ENCODE data around the gene NUAK2.
"Not testable (repeated sequence)": the region's sequence is repeated elsewhere in the genome, so short reads cannot be mapped to it uniquely, and the experiment has no call there.

NUAK2 gene

GRCh38 chr1:205321162-205321958, at the start of gene NUAK2:
TSS of gene NUAK2 (minus strand) at chr1:205321745. CDS start at chr1:205321628, 117 bp downstream.
- H3K4me3 ChIP-seq (ENCODE audit: low read depth, low read length), result peak within 1 kb of the TSS; percentile 84
- TF ChIP-seq CTCF (IDR thresholded peaks at IDR 0.05; ENCODE audit: control insufficient read depth, extremely low read depth, insufficient read depth), result peak; percentile 38
- DNase-seq (ENCODE audit: low read depth), result peak; percentile 75

- no peak overlapping the region for H3K4me3 ChIP-seq (ENCODE audit: low read depth, low read length)
- TF ChIP-seq CTCF (IDR thresholded peaks at IDR 0.05; ENCODE audit: control insufficient read depth, extremely low read depth, insufficient read depth), result no peak
- DNase-seq (ENCODE audit: low read depth), result peak; percentile 88
These were observed 49.2 kb upstream of the NUAK2 start for GRCh38 chr1:205370780-205371179.

GRCh38 chr1:205369701-205370123, 48.2 kb upstream of the NUAK2 start:
- no peak for TF ChIP-seq CTCF (IDR thresholded peaks at IDR 0.05; ENCODE audit: control insufficient read depth, extremely low read depth, insufficient read depth)
- no peak overlapping the region for H3K4me3 ChIP-seq (ENCODE audit: low read depth, low read length)
- DNase-seq (ENCODE audit: low read depth), result no peak

- no peak for DNase-seq (ENCODE audit: low read depth)
- no peak overlapping the region for H3K4me3 ChIP-seq (ENCODE audit: low read depth, low read length)
- TF ChIP-seq CTCF (IDR thresholded peaks at IDR 0.05; ENCODE audit: control insufficient read depth, extremely low read depth, insufficient read depth), result no peak
These were observed 46.9 kb upstream of the NUAK2 start for GRCh38 chr1:205368478-205368877.

GRCh38 chr1:205365945-205366463, 44.5 kb upstream of the NUAK2 start:
- no peak for DNase-seq (ENCODE audit: low read depth)
- TF ChIP-seq CTCF (IDR thresholded peaks at IDR 0.05; ENCODE audit: control insufficient read depth, extremely low read depth, insufficient read depth), result no peak
- H3K4me3 ChIP-seq (ENCODE audit: low read depth, low read length), result no peak overlapping the region

GRCh38 chr1:205365086-205365485, 43.5 kb upstream of the NUAK2 start:
- H3K4me3 ChIP-seq (ENCODE audit: low read depth, low read length); DNase-seq (ENCODE audit: low read depth): not testable (repeated sequence)

GRCh38 chr1:205360891-205361290, 39.3 kb upstream of the NUAK2 start:
- DNase-seq (ENCODE audit: low read depth), result no peak
- no peak for TF ChIP-seq CTCF (IDR thresholded peaks at IDR 0.05; ENCODE audit: control insufficient read depth, extremely low read depth, insufficient read depth)
- no peak overlapping the region for H3K4me3 ChIP-seq (ENCODE audit: low read depth, low read length)

Data from LNCaP clone FGC (cell line).